GM19395 (cell line): ENCODE measurements around the gene SLC26A3.
A peak's percentile ranks its signal among the peaks of the same experiment; 100 is the strongest.

Experiments
- ATAC-seq: cut with Tn5 transposase; IDR thresholded peaks from one replicate; pipeline ENCODE4 v1.9.1; 2021; ENCODE audit warnings: mild to moderate bottlenecking, moderate library complexity; ENCODE audit not compliant: unreplicated experiment

Gene SLC26A3

DNA sequence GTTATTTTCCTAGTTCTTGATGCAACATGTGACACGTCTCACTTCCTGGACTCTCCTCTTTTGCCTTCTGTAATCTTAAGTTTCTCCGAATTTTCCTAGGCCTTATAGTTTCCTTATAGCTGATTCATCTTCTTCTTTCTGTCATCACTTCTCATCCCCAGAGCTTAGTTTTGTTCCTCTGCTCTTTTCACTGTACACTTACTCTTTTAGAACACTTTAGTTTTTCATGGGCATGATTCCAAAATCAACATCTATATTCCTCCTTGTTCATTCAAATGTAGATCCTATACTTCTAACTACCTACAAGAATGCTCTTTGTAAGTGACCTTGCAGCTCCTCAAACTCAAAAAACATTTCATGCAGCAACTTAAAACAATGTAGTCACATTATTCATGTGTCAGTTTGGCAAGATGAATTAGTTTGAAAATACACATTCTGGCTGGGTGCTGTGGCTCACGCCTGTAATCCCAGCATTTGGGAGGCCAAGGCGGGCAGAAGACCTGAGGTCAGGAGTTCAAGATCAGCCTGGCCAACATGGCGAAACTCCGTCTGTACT, 13.1 kb upstream of the SLC26A3 start:
- ATAC-seq, result no peak

DNA sequence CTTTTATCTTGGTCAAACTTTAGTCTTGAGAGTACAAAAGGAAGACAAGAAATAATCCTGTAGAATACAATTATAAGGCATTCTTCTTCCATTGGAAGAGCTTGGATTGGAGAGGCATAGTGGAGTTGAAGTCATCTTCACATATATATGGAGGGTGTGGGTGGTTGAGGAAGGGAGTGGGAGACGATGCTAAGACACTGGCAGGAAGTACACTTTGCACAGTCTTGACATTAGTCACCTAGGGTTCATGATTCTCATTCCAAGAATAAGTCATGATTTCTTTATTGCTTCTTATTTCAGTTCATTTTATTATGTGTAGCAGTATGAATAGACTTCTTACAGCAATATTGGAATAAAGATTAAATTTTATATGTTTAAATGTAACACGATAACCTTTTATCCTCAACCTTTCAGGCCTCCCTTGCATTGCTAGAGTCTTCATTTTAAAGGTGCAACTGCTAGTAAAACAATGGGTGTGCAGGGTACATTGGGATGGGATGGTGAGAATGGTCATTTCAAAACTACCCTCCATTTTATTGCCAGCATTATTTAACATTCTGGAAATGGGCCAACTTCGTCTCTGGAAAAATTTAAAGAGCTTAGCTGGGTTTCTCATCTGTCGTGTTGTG, 12.3 kb upstream of the SLC26A3 start:
- ATAC-seq, result peak; percentile 54

DNA sequence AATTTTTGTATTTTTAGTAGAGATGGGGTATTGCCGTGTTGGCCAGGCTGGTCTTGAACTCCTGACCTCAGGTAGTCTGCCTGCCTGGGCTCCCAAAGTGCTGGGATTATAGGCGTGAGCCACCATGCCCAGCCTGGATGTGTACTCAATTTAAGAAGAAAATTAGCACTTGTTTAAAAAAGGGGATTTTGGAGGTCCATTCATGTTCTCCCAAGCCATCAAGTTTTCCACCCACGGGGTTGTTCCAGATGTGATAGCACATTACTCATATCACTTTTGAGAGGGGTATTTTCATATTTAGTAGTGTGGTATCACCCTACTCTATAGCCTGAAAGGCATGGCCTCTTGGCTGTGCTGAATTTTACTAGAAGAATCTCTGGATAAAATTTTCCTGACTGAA, 10.5 kb upstream of the SLC26A3 start:
- no peak for ATAC-seq

DNA sequence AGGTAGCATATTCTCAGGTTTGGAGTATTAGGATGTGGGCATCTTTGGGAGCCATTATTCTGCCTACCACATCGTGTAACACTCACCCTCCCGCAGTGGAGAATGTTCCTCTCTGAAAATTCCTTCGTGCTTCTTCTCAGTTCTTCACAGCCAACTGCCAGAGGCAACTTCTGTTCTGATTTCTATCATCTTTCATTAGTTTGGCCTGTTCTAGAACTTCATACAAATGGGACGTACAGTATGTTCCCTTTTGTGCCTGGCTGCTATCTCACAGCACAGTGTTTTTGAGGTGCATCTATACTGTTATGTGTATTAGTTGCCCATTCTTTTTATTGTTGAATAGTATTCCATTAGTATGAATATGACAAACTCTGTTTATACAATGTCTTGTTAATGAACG, 8.9 kb upstream of the SLC26A3 start:
- no peak for ATAC-seq

DNA sequence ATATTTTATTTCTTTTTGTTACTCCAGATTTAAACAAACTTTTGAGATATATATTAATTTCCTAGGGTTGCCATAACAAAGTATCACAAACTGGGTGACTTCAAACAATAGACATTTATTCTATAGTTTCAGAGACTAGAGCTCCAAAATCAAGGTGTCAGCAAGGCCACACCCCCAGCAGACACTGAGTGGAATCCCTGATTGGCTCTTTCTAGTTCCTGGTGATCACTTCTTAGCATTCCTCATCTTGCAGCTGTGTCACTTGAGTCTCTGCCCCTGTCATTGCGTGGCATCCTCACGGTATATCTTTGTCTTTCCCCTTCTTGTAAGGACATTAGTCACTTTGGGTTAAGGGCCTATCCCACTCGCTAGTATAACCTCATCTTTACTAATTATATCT, 7.6 kb upstream of the SLC26A3 start:
- no peak for ATAC-seq

DNA sequence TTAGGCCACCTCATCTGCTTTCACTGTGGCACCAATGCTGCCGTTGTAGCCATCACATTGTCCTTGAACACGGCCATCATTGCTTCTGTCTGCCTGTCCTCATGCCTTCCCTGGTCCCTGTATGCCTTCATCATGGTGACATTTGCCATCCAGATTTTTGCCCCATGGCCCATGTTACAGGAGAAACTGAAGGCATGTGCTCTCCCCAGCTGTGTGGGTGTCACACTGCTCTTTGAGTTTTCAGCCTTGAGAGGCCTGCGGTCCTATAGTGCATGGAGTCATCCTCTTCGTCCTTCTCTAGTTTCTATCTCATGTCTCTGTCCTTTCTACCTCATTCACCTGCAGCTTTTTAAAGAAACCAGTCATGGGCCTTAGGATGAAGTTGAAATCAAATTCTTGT, 6.2 kb upstream of the SLC26A3 start:
- ATAC-seq, result no peak

DNA sequence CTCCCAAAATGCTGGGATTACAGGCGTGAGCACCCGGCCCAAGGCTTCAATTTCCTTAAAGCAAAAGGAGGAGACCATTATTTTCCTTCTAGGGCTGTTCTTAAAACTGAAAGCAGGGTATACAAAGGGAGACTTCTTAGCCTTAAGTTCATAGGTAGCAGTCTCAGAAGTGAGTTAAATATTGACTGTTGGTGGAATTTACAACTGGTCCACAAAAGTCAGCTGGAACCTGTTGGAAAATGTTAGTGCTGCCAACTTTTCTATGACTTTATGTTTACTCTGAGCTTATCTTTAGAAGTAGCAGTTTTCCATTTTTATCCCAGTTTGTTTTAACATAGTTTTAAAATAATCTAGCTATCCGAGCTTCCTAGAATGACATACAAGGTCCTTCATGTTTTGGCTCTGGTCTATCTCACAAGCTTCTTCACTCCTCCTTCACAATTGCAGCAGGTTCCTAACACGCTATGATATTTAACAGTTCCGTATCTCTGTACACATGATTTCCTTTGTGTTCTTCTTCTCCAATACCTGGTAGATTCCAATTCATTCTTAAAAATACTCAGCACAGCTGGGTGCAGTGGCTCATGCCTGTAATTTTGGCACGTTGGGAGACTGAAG, 3.3 kb downstream of the SLC26A3 start:
- no peak for ATAC-seq

DNA sequence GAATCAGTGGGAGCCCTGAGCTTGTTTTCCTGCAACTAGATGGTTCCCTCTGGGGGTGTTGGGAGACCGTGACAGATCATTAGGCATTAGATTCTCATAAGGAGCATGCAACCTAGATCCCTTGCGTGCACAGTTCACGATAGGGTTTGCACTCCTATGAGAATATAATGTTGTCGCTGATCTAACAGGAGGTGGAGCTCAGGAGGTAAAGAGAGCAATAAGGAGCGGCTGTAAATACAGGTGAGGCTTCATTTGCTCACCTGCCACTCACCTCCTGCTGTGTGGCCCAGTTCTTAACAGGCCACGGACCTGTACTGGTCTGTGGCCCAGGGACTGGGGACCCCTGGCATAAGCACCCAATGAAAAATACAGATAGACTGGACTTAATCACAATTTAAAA, 10.7 kb downstream of the SLC26A3 start:
- ATAC-seq, result no peak

DNA sequence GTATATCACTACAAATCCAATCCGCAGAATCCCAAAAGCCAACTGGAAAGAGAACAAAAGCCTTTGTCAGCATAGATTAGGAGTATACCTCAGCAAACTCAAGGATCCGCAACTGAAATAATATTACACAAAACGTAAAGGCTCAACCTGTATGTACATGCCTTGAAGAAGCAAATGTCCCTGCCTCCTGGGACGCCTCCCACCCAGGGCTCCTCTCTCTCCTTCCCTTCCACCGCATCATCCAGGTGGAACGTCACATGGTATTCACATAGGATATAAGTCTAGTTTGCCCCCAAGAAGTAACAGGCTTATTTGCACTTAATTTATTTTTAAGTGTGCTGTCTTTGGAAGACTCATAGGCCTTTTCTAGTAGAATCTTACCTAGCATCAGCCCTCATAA, 13.4 kb downstream of the SLC26A3 start:
- ATAC-seq, result no peak

DNA sequence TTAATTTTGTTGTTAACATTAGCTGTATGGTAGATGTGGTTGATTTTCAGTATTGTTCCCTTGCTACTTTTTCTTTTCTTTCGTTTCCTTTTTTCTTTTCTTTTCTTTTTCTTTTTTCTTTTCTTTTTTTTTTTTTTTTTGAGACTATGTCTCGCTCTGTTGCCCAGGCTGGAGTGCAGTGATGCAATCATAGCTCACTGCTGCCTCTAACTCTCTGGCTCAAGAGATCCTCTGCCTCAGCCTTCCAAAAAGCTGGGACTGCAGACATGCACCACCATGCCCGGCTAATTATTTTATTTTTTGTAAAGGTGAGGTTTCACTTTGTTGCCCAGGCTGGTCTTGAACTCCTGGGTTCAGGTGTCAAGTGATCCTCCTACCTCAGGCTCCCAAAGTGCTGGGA, 14.4 kb downstream of the SLC26A3 start:
- ATAC-seq, result no peak

DNA sequence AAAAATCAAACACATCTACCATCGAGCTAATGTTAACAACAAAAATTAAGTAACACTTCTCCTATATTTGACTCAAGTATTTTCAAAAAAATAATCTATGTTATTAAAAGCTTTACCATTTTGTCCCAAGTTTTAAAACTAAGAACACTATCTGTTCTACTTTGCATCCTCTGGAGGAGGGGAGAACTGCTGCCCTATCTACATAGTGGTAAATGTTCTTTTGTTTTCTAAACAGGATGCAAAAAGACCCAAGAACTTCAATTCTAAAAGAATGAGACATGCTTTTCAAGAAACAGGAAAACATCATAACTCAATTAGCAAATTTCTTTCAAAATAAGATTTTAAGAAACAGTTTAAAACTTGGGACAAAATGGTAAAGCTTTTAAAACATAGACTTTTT, 14.8 kb downstream of the SLC26A3 start:
- ATAC-seq, result no peak

DNA sequence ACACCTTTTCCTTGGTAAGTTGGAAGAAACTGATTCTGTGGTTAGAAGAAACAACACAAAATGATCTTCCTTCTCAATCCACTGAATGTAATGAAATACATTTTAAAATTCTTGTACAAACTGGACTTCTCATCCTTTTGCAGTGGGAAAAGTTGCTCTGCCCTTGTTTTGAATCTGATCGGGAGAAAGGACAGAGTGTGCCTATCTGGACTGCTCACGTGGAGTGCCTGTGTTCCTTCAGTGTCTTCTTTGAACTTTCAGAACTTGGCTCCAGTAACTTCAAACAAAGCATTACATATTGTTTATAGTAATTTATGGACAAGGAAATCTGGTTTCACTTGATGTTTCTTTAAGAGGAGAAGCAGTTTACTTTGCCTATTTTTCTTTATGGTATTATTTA, 17.1 kb downstream of the SLC26A3 start:
- no peak for ATAC-seq

DNA sequence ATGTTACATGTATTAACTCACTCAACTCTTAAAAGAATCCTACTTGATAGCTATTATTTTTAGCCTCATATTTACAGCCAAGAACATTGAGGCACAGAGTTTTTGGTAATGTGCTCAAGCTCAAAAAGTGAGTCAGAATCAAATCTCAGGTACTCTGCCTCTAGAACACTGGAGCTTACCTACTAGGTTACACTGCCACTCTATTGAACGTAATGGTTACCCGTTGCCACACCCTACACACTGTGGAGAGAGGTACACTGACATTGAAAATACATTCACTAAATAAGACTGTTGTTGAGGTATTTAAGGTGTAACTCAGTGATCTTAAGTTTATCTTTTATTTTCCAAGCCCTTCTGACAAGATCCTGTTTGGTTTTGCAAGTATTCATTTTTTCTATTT, 17.9 kb downstream of the SLC26A3 start:
- ATAC-seq, result no peak

DNA sequence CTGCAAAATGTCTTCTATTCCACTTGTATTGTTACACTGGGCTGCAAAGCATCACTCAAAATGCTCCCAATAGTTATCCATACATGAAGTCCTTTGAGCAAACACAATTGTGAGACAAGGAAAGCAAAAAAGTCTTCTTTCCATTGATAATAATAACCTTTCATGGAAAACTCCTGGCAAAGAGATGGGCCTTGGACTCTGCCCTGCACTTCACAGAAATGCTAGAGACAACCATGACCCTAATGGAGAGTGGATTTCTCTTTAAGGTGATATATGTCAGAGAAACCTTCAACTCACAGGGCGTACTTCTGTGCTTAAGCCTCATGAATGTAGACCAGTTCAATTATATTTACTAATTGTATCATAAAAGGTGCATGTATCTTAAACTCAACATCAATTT, 19.4 kb downstream of the SLC26A3 start:
- no peak for ATAC-seq

DNA sequence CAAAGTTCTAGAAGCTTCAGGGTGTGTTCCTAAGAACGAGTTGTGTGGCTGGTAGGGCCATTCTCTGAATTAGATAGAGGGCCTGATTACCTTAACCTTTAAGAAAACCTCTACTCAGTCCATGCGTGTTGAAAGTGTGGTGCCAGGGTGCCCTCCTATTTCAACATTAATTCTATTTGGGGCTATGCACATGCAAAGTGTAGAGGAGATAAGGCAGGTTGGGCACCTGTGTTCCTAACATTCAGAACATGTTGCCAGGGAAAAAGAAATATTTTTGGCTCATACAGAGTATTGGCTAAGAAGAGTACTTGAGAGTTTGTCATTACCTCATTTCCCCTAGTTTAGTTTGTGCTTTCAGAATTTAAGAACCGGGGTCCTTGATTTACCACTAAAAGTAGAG, 20.6 kb downstream of the SLC26A3 start:
- ATAC-seq, result no peak

DNA sequence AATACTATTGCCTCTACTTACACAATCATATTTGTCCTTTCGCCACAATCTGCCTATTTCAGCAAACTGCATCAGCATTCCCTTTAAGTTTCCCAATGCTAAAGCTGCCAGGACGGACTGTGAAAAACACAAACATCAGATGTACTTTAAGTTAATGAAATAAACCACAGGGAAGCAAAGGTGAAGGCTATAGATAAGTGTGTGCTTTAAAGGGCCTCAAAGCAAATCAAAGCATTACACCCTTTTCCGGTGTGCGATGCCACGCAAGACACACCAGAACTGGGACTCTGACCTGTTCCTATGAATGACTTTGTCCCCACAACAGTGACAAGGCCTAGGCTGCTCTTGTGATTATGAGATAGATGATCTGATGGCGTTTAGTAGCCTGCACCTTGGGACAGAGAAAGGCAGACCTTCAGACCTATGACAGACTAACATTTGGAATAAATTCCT, 23.4 kb downstream of the SLC26A3 start:
- ATAC-seq, result no peak

DNA sequence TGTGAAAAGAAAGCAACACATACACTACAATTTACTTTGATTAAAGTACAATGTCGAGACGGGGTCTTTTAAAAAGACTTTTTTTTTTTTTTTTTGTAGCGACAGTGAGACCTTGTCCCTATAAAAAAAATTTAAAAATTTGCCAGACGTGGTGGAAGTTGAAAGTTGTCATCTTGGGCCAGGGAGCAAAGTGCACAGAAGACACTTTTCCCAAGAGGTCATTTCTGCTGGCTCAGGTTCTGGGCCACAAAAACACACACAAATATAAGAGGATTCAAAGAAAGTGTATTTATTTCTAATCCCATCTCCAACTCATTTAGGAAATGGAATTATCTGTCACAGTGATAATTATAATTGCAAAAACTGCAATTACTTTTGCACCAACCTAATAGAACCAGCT, 24.7 kb downstream of the SLC26A3 start:
- ATAC-seq, result no peak

DNA sequence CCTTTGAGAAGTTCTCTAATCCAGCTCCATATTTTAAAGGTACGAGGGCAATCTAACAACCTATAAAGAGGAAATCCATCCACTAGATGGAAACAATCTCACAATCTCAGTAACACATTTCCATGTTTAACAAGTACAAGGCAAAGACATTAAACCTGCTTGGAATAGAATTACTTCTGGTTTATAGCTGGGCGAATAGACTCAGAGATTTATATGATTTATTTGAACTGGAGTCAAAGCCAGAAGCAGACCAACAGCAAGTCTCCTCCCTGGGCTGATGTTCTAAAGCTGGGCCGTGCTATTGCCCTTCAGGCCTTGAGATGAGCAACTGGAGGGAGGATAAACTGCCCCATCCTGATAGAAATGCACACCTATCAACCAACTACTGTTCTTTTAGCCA, 25.3 kb downstream of the SLC26A3 start:
- ATAC-seq, result no peak

DNA sequence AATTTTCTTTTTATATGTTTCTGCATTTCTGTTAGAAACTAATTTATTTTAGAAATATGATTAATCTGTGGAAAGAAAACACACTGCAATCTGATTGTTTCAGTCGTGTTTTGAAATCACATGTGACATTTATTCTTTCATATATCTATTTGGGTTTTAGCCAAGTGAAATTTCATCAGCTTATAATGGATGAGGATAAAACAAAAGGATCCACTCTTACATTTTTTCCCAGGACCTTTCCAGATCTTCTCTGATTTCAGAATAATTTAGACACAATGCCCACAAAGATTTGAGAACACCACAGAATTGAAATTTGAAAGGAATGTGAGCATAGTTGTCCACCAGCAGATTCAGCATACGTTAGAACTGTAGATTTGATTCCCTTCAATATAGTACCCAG, 30.0 kb downstream of the SLC26A3 start:
- ATAC-seq, result no peak

DNA sequence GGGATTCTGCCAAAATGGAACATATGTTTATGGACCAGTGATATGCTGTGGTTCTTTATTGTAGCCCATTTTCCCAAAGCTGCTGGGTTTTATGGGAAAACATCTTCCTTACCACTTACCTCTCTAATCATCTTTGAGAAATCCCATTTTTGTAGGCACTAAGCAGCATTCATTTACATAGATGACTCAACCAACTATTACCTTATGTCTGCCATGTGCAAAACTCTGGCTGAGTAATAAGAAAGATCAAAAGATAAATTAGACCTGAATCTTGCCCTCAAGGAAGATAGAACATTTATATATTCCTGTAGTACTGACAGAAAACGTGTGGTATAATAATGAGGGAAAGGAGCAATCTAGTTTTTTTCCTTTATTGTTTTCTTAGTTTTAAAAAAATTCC, 34.8 kb downstream of the SLC26A3 start:
- no peak for ATAC-seq

DNA sequence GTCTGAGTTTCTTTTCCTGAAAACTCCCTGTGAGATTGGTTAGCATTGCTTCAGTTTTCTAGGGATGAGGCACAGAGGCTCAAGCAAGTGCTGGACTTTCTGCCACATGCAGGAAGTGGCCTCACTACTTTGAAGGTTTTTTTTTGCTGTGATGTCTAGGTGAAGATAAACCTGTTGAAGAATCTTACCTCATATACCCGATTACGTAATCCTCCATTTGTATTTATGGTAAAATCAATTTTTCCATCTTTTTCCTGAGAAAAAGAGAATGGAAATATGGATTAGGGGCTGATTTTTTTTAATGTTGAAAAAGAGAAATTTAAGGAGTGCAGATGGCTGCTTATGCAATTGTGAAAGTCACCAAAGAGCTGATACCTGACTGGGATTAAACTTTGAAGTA, 35.6 kb downstream of the SLC26A3 start:
- no peak for ATAC-seq

DNA sequence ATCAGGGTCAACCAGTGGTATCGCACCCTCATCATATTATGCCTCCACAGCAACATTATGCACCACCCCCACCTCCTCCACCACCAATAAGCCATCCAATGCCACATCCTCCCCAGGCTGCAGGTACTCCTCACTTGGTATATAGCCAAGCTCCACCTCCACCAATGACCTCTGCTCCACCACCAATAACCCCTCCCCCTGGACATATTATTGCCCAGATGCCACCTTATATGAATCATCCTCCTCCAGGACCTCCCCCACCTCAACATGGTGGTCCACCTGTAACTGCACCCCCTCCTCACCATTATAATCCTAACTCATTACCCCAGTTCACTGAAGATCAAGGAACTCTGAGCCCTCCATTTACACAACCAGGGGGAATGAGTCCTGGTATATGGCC, 44.4 kb downstream of the SLC26A3 start:
- ATAC-seq, result no peak

DNA sequence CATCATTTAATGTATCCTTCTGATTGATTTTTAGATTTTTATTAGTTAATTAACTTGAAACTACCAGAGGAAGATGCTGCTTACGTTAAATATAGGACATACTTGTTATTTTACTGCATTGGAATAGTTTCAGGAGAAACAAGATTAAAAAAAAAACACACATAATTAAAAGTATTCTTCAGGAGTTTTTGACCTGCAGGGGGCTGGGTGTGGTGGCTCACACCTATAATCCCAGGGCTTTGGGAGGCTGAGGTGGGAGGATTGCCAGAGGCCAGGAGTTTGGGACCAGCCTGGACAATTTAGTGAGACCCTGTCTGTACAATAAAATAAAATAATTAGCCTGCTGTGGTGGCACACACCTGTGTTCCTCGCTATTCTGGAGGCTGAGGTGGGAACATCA, 48.4 kb downstream of the SLC26A3 start:
- ATAC-seq, result no peak
